ENCODE results near the gene HSD17B8. TPM values are rescaled to one million over a fixed set of nuclear protein-coding genes. Genes with fewer than 3 reads are reported as not detected.
A peak's percentile ranks its signal among the peaks of the same experiment; 100 is the strongest.

The HSD17B8 gene
- total RNA-seq, 1 experiment from 2014 or later, result 8.2 TPM

DNA sequence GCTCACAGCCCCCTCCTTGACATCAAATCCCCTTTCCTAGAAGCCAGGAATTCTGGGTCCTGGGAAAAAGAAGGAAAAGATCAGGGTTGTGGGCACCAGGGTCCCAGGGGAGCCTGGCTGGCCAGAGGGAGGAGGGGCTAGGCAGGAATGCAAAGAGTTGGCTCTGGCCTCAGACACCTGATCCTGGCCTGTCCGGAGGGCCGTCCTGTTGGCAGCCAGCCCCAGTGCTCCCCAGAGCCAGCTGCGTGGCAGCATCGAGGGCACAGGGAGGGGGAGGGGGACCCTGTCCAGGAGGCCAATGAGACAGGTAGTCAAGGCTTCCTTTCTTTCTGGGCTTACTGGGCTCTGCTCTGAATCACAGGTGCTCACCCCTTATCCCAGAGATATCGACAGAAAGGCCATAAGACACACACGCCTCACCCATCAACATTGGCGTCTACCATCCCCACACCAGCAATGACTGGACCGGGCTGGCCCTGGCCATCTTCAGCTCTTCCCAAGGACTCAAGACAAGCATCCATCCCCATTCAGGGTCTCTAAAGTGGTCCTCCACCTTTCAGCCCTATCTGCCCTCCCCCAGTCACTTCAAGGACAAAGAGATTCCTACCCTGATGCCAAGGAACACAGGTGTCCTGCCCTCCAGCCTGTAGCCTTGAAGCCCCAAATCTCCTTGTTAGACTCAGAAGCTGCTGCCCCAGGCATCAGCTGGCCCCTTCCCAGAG lies 12.9 kb upstream of the HSD17B8 start:
- DNase-seq (ENCODE audit: low read depth), result no peak

DNA sequence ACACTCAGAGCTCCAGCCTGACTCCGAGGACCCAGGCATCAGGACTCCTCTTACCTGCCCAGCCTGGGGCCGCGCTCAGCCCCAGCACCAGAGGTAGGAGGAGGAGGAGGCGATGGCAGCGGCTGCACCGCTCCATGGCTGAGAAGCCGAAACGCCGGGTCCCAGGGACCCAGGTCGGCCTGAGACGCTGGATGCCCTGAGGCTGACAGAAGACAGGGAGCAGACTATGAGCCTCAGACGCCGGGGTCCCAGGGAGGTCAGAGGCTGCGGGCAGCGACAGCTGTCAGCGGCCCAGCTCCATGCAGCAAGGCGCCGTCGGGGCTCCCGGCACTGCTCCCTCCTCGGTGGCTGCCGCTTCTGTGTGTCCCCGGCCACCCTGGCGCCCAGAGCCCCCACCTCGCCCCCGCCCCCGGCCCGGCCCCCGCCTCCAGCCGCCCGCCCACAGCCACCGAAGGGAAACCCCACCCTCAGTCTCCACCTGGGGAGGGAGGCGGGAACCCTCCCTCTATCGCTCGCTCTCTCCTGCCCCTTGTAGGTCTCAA lies 12.3 kb upstream of the HSD17B8 start, which contains the start of gene COL11A2:
Gene COL11A2 (minus strand): TSS at position 363 of the 542 bp plus-strand sequence. CDS start 227 bp downstream, at position 136.
- DNase-seq (ENCODE audit: low read depth), result no peak

DNA sequence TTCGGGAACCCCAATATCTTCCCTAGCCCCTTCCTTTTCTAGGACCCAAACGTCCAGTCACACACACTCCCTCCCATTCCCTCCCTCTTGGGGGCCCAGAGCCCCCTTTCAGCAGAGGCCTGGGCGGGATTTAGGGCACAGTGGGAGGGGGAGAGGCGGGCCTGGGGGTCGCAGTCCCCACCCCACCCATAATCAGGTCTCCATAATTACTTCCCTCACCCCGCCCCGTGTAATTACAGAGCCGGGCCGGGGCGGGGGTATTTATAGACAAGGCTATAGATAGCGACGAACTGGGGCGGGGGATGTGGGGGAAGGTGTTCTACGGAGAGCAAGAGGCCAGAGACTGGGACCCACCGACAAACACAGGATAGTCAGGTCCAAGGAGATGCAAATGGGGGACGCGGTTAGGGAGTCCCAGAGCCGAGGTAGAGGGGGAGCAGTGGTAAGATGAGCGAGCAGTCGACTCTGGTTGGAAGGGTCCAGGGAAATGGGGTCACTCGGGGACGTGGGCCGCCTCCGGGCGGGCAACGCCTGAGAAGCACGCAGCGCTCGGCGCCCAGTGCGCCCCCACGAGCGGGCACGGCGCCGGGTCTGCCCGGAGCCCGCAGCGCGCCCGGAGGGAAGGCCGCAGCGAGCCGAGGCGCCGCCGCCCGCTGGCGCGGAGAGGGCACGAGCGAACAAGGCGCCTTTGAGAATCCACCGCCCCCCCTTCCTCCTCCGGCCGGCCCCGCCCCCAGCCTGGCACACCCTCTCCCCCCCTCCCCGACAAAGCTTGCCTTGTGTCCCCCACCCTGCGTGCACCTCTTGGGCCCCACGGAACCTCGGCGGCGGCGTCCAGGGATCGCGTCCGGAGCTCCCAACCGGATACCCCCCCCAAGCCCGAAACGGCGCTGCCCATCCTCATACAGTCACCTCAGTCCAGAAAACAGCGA lies 11.5 kb upstream of the HSD17B8 start:
- DNase-seq (ENCODE audit: low read depth), result peak; percentile 39

DNA sequence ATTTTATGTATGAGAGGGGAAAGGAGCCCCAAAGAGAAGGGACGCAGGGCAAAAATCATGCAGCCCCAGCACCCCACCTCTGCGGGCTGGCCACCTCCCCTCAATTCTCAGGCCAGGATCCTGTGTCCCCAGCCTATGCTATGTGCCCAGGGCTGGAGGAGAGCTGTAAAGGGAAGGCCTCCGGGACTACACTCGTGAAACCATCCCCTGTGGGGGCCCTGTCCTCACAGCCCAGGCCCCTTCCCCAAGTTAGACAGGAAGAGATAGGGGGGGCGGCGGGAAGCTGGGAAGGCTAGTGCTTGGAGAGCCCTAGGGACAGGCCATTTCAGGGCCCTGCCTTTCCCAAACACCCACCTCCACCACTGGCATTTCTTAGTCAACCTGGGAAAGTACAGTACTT lies 10.8 kb upstream of the HSD17B8 start:
- DNase-seq (ENCODE audit: low read depth), result no peak

DNA sequence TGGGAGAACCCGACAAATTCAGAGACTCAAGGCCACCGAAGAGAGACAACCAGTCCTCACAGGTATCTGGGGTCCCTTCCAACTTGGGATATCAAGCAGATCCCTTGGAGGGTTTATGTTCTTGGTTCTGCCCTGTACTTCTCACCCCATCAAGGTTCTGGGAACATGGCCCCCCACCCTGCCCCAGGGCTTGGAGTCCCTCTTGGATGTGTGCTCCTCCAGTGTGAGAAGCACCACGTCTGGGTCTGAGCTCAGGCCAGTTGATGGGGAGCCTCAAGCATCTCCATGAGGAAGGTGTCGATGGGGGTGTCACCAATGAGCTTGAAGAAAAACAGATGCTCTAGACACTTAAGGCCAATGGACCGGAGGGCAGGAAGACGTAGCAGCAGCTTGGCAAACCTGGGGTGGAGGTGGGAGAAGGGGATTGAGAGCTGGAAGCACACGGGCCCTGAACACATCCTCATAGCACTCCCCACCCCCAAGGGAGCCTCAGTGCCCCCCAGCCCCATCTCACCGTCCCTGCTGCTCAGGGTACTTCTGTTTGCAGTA lies 9.9 kb upstream of the HSD17B8 start:
- DNase-seq (ENCODE audit: low read depth), result no peak

DNA sequence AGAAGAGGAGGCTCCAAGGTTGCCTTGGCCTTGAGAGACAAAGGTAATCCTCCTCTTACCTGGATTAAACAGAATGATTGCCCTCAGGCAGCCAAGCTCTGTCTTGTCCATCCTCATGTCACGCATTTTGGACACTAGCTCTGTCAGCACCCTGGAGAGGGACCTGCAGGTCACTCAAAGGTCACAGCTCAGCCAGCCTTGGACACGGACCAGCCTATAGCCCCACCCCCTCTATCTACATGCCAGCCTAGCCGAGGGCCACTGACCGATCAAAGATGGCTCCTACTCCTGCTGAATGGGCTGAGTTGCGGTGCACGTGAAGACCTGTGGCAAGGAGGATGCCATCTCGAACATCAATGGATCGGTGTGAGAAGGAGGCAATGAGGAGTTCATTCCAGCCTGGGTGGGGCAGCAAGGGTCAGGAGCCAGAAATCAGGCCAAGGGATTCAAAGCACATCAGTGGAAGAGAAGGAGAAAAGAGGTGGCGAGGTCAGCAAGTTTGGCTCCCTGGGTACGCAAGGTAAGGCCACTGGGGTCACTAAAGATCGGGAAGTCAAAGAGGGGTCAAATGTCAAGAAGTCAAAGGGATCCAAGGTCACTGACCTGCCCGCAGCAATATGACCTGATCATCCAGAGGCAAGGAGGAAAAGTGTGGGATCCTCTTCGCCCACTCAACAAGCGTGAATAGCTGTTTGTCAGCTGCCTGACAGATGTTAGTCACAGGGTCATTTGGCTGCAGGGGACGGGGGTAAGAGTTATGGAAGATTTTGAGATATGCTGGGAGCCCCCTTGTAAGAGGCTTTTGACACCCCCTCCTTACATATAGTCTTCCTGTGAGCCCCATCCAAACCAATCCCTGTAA lies 8.9 kb upstream of the HSD17B8 start:
- DNase-seq (ENCODE audit: low read depth), result no peak

DNA sequence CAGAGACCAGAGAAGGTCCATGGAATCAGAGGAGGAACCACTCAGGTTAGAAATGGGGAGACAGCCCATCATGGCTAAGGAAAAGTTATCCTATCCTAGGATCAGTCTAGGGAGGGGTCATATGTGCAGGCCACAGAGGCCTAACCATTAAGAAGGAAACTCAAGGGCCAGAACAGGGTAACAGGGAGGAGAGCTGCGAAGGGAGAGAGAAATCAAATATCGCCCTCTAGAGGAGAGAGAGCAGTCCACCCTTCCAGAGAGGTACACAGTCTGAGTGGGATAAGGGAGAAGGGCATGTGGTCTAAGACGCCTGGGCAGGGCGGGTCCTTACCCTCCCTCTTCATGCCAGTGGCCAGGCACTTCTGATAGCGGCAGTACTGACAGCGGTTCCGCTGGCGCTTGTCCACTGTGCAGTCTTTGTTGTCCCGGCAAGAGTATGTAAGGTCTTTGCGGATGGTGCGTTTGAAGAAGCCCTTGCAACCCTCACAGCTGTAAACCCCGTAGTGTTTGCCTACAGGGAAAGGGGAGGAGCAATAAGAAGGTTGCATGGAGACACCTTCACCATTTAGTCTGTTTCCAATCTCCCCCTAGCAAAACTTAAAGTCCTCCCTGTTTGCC lies 6.9 kb upstream of the HSD17B8 start:
- DNase-seq (ENCODE audit: low read depth), result peak; percentile 60

DNA sequence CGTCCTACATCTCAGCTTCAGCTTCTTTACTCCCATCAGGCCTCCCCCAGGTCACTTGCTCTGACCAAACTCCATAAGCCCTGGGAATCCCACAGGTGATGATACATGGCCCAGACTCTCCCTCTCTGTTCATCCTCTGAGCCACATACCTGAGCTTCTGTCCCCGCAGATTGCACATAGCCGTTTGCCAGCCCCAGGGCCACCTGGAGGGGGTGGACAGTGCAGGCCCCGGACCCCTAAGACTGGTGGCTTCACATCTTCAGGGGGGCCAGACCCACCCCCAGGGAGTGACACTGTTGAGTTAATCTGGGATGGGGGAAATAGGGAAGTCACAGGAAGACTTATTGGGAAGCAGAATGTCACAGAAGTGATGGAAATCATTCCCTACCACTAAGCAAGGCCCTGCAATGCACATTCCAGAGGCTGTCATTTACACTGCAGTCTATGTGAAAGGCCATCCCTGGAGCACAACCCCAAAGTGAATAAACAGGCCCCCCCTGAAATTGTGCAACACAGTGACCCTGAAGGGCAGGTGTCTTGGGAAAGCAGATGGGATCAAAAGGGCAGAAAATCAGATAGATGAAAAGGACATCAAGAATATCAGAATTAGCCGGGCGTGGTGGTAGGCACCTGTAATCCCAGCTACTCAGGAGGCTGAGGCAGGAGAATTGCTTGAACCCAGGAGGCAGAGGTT lies 6.1 kb upstream of the HSD17B8 start:
- no peak for DNase-seq (ENCODE audit: low read depth)

DNA sequence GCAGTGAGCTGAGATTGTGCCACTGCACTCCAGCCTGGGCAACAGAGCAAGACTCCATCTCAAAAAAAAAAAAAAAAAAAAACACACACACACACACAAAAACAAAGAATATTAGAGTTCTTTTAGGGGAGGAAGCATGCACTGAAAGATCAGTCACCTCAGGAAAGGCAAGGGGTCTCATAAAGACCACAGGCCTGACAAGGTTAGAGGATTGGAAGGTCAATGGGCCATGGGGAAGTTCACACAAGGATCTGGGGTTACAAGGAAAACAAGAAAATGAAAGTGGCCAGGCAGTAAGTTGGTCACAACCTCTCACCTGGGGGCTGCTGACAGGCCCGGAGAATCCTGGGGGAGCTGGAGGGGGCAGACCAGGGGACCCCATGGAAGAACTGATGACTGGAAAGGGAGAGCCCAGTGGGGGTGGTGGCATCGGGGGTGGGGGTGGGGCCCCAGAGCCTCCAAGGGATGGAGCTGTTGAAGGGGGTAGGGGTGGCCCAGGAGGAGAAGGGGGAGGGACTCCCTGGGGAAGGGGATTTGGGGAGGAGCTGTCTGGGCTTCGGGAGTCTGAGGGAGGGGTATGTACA lies 5.5 kb upstream of the HSD17B8 start:
- DNase-seq (ENCODE audit: low read depth), result no peak

DNA sequence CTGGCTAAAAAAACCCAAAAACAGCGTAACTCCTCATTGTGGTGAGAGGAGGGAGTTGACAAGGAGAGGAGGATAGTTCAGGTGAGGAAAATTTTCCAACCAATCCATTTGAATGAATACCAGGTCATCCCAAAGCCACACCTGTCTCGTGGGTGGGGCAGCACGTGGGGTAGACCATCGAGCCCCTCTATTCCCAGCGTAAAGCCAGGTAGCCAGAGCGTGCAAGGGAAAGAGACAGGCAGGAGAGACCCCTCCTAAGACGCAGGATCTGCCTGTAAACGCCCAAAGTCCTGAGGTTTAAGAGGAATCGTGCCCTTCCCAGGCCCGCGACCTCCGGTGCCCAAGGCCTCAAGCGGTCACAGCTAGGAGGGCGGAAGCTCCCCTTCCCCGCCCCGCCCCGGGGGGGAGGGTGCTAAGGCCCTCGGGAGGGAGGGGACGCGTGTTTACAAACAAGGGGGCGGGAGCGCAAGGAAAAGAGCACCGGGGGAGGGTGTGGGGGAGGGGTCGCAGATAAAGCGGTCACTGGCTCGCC lies 4.7 kb upstream of the HSD17B8 start:
- peak; percentile 81 for DNase-seq (ENCODE audit: low read depth)

DNA sequence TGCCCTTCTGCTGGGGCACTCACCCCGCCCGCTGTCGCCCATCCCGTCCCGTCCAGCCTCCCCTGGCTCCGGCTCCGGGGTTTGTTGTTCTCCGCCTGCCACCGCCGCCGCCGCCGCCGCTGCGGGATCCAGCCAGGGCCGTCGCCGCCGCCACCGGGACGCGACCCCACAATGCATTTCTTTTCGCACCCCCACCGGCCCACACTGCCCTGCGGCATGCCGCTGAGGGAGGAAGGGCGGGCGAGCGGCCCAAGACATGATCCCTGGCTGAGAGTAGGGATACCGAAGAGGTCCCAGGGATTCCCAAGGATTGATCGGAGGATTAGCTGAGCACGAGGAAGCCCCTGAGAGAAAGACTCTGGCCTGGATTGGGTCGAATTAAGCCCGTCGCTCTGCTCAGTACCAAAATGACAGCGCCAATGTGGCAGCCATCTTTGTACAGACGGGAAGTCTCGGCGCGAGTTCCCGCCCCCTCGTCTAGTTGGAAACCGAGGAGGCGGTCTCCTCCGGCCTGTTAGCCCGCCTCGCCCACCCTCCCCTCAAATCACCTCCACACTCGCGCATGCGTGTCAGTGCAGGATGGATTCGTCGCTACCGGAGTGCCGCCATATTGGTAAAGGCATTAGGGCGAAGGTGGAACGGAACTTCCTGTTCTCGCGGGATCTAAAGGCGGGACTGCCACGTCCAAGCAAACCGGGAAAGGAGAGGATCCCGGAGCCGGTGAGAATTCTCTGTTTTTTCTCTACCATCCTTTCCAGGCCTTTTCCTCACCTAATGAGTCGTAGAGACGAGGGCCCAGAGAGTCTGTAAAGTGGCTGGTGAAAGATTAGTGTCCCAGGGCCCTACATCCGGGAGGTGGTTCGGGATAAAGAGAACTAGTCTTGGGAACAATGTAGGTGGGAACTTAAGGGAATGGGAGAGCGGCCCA lies 4.0 kb upstream of the HSD17B8 start, which contains the start of the genes RXRB and SLC39A7:
Gene RXRB (minus strand): TSS at position 447 of the 928 bp plus-strand sequence. CDS start 189 bp downstream, at position 258.
Gene SLC39A7 (plus strand): TSS at position 649 of the 928 bp plus-strand sequence. CDS start 379 bp downstream, outside the sequence.
- peak; percentile 100 for DNase-seq (ENCODE audit: low read depth)

DNA sequence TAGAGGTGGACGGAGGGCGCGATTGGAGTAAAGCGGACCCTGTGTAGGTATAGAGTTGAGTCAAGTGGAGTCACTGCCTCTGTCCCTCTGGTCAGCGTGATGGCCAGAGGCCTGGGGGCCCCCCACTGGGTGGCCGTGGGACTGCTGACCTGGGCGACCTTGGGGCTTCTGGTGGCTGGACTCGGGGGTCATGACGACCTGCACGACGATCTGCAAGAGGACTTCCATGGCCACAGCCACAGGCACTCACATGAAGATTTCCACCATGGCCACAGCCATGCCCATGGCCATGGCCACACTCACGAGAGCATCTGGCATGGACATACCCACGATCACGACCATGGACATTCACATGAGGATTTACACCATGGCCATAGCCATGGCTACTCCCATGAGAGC lies 3.3 kb upstream of the HSD17B8 start:
- DNase-seq (ENCODE audit: low read depth), result no peak

DNA sequence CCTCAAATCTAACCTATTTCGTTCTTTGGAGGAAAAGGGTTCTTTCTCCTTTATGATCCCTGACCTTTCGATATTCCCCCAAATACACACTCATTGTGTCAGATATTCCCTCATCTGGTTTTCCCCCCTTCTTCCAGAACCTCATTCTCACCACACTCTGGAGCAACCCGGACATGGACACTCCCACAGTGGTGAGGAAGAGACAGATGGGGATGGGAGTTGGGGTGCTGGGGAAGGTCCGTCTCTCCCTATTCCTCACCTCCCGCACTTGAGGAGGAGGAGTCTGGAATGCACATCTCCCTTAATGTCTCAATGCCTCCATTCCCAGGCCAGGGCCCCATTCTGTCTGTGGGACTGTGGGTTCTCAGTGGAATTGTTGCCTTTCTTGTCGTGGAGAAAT lies 2.5 kb upstream of the HSD17B8 start:
- no peak for DNase-seq (ENCODE audit: low read depth)

DNA sequence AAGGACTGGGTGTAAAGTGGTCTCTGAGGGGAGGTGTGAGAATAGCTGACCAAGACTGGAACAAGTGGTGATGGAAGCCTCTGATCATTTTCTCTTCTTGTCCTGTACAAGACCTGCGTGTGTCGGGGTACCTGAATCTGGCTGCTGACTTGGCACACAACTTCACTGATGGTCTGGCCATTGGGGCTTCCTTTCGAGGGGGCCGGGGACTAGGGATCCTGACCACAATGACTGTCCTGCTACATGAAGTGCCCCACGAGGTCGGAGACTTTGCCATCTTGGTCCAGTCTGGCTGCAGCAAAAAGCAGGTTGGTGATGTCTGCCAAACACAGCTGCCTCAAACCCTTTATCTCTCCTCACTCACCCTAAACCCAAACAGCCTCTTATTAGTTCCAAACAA lies 1.7 kb upstream of the HSD17B8 start:
- DNase-seq (ENCODE audit: low read depth), result no peak

DNA sequence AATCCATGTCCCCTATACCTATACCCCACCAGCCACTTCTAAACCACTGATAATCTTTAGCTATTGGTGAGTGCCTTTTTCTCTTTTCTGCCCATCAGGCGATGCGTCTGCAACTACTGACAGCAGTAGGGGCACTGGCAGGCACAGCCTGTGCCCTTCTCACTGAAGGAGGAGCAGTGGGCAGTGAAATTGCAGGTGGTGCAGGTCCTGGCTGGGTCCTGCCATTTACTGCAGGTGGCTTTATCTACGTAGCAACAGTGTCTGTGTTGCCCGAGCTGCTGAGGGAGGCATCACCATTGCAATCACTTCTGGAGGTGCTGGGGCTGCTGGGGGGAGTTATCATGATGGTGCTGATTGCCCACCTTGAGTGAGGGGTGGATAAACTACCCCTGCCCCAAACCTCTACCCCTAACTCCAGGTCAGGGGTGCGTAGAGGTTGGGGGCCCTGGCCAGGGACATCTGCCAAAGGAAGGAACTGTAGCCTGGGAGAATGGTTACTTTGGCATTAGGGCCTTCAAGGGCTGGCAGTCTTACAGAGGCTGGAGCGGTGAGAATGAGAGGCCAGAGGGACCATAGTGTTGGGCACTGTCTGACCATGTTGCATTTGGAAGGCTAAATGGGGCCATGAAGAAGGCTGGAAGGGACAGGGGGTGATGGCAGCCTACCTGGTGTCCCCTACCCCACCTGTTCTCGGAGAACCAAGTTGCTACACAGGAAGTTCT lies 851 bp upstream of the HSD17B8 start:
- no peak for DNase-seq (ENCODE audit: low read depth)

DNA sequence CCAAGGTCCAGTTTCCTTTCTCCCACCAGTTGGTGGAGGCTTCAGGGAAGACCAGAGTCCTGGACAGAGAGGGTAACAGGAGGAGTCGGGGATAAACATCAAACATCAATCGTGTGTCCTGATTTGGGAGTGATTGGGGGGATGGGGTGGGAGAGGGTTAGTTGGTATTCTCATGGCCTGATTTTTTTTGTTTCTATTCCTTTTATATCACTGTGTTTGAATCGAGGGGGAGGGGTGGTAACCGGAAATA lies 365 bp upstream of the HSD17B8 start:
- no peak for DNase-seq (ENCODE audit: low read depth)

DNA sequence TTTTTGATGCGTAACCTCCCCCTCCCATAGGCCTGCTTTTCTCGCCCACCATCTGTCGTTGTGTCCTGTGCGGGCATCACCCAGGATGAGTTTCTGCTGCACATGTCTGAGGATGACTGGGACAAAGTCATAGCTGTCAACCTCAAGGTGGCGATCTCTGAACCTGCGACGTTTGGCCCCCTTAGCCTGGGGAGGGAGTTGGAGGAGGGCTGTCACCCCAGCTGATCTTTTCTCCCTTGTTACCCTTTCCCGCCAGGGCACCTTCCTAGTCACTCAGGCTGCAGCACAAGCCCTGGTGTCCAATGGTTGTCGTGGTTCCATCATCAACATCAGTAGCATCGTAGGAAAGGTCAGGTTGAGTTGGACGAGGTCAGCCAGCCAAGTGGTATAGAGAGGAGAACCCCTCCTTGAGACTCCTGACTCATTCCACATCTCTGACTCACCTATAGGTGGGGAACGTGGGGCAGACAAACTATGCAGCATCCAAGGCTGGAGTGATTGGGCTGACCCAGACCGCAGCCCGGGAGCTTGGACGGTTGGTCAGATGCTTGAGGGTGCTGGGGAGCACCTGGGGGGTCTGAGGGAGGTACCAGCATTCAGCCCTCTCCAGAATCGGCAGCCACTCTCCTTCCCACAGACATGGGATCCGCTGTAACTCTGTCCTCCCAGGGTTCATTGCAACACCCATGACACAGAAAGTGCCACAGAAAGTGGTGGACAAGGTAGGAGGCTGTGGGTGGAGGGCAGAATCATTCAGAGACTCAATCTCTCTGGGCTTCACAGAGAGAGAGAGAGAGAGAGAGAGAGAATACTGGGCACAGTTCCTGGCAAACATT lies 954 bp downstream of the HSD17B8 start:
- DNase-seq (ENCODE audit: low read depth), result peak; percentile 94

All from Daoy (cell line).